Measurements from ENCODE around the gene UCK2.

Gene UCK2

GRCh38 chr1:165907256-165907857 lies 79.9 kb downstream of the UCK2 start:
- no peak for DNase-seq

DNA sequence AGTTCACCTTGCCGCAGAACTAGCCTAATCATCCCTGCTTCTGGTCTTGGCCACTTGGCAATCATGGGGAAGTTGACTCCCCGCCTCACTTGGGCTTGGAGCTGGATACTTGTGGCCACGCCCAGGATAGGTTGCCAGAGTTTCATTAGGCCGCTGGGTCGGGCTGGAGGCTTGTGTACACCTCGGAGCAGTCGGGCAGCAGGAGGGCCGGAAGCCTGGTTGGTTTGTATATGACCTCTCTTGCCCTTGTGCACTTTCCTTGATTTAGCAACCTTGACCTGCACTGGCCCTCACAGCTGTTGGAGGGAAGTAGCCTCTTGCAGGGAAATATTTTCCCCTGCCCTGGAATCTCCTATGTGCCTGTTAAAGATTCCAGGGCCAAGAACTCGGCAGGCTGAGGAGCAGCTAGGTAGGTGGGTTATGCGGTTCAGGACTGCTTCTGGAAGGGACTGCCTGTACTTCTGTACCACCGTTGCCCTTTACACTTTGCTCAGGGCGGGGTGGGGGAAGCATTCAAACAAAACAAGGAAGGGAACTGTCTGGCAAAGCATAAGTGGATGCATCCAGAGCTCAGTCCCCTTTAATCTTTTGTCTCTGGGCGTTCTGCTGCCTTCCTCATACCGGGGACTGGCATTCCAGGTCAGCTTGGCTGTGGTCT lies 83.5 kb downstream of the UCK2 start:
- DNase-seq: no peak

DNA sequence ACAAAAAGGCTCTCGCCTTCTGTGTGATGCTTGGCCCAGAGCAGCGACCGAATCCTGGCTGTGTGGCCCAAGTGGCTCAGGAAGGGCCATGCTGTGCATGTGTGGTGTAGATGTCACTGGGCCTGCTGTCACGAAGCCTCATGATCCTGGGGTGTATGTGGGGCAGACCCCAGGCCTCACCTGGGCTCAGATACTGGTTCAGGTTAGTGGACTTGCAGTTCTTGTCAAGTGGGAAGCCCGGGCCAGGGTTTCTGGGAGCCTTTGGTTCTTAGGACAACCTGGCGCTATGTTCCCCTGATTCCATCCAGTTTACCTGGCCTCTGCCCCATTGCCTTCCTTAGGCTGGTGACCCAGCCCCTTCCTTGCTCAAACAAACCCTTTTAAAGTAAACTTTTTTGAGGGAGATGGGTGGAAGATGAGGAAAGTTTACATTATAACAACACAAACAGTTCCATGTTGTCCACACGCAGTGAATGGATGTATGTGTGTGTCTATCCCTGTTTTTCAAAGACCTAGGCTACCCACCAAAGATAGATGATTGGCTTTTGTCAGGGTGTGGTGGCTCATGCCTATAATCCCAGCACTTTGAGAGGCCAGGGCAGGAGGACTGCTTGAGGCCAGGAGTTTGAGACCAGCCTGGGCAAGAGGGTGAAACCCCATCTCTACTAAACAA lies 84.3 kb downstream of the UCK2 start:
- DNase-seq: no peak

GRCh38 chr1:165912638-165913037 lies 85.2 kb downstream of the UCK2 start:
- DNase-seq: no peak

- DNase-seq: peak; percentile 66
These were observed 86.9 kb downstream of the UCK2 start for GRCh38 chr1:165914136-165914798.

- DNase-seq: no peak
These were observed 88.1 kb downstream of the UCK2 start for GRCh38 chr1:165915480-165915879.

DNA sequence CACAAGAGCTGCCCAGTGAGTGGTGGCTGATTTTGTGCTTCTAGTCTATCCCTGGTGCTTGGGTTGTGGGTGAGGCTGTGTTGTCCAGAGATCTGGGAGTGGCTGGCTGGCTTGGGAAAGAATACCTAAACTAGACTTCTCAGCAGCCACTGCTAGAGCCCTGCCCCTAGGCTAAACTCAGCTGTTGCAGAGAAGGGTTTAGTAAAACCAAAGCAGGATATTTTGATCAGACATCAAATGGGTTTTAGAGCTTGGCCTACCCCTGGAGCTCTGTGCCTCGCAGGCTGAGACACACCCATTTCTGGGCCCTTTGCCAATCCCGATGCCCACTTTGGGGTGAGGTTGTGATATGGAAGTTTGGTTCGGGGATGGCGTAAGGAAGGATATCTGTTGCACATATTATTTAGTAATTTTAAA lies 88.5 kb downstream of the UCK2 start:
- no peak for DNase-seq

DNA sequence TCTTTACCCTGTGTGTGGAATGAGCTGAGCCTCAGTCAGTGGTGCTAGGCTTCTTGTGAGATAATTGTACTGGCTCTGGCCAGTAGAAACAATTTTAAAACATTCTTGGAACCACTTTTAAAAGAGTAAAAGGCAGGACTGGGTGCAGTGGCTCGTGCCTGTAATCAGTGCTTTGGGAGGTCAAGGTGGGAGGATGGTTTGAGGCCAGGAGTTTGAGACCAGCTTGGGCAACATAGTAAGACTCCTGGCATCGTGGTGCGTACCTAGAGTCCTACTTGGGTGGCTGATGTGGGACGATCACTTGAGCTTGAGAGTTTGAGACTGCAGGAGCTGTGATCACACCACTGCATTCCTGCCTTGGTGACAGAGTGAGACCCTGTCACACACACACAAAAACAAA lies 89.8 kb downstream of the UCK2 start:
- DNase-seq: no peak

GRCh38 chr1:165924117-165924516 lies 96.7 kb downstream of the UCK2 start:
- DNase-seq: no peak

DNA sequence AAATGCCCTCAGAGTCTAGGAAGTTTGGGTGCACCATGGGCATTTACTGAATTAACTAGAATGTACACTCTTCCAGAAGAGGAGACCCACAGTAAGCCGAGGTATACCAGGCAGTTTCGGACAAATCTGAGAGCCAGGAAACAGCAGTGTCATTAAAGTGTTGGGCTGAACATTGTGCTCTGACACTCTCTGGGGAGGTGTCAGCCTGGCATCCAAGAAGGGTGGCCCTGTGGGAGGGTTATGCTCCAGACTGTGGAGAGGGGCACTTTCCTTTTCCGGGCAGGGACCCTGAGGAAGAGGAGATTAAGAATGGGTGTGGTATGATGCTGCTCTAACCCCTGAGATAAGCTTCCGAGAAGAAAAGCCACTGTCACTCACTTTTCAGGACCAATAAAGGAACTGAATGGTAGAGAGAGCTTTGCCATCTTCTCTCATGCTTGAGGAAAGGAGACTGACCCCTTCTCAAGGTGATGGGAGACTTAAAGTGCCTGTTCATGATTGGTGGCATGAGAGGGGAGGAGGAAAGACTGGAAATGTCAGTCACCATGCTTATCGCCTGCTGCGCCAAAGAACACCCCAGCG lies 98.2 kb downstream of the UCK2 start:
- DNase-seq: no peak

DNA sequence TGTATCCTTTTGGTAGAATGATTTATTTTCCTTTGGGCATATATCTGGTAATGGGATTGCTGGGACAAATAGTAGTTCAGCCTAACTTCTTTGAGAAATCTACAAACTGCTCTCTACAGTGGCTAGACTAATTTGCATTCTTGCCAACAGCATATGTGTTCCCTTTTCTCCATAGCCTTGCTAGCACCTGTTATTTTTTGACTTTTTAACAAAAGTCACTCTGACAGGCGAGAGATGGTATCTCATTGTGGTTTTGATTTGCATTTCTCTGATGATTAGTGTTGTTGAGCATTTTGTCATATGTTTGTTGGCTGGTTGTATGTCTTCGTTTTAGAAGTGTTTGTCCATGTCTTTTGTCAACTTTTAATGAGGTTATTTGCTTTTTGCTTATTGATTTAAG lies 99.8 kb downstream of the UCK2 start:
- DNase-seq: no peak

DNA sequence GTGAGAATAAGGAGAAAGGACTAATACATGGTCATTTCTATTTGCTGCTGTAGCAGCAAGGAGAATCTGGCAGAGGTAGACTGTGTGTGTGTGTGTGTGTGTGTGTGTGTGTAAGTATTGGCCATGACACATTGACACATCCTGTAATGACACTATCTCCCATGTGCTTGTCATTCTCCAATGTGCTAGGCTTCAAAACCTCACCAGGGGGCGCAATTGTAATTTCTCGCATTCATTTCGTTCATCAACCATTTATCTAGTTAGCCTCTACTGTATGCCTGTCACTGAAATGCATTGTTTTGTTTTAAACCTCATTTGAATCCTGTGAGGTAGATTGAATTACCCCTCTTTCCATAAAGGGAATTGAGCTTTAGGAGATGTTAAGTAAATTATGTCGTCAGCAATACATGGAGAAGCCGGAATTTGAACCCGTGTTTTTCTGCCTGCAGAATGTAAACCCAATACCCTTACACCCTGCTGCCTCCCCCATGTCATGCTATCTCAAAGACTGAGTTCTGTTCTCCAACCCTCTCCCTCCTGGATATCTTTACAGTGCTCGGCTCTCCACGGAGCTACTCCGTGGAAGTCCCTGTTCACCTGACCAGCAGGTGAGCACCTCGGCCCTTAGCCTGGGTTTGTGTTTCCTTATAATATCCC lies 100.8 kb downstream of the UCK2 start:
- DNase-seq: peak; percentile 26

- DNase-seq: no peak
These were observed 103.5 kb downstream of the UCK2 start for GRCh38 chr1:165930961-165931360.

DNA sequence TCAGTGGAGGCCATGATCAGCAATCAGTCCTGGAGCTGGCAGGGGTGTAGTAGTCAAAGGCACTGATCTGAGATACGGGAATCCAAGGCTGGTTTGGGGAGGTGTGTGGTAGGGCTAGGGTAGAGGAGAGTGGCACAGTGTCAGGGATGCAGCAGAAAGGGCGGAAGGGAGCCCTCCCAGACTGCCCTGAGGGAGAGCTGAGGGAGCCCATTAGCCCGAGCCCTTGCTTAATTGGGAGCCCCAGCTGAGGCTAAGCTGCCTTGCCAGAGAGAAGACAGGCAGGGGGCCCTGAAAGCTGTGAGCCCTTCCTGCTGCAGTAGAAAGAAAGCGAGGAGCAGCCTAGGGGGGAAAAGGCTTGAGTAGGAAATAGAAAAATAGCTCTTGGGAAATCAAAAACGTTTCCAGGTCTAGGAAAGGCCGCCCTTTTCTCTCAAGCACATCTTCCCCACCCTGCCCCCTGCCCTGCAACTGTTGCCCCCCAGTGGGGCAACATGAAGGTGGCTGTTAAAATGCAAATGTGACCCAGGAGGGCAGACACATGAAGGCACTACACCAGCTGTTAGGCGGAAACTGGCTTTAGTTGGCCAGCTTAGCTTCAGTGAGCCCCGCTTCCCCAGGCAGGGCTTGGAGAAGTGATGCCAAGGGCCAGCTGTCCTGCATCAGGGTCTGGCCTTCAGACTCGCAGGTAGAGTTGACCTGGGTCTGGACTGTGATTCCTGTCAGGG lies 106.2 kb downstream of the UCK2 start:
- DNase-seq: no peak

GRCh38 chr1:165936542-165936941 lies 109.1 kb downstream of the UCK2 start:
- DNase-seq: no peak

GRCh38 chr1:165937829-165938228 lies 110.4 kb downstream of the UCK2 start:
- no peak for DNase-seq

GRCh38 chr1:165938844-165939243 lies 111.4 kb downstream of the UCK2 start:
- no peak for DNase-seq

DNA sequence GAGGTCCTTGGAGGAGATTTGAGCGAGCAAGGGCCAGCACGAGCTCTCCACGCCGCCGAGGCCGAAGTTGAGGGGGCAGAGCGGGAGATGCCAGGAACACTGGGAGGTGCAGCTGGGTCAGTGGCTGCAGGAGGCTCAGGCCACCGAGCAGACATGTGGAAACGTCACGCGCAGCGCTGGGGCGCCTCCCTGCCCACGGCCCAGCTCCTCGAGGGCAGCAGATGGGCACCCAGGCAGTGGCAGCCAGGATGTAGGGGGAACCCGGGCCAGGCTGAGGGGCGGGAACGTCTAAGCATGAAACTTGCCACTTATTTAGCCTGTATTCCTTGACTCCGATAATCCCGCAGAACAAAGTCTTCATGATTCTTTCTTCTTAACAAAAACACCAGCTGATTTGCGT lies 114.1 kb downstream of the UCK2 start:
- DNase-seq: no peak

- DNase-seq: no peak
These were observed 114.6 kb downstream of the UCK2 start for GRCh38 chr1:165942062-165942461.

- DNase-seq: no peak
These were observed 115.6 kb downstream of the UCK2 start for GRCh38 chr1:165942927-165943597.

DNA sequence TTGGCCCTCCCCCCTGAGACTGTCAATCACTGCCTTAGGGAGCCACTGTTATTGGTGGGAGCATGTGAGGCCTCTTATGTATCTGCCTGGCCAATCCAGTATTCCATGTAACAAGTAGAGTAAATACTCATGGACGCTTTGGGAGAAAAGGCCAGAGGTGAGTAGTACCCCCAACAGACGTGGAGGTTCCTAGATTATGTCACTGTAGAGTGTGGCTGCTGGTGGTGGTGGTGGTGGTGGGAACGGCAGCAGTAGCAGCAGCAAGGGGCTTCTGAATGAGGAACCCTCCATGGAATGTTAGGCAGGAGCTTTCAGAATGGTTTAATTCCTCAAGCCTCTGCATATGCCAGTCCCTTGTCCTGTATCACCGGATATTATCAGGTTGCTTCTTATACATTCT lies 118.5 kb downstream of the UCK2 start:
- DNase-seq: no peak

Measured in activated T-cell treated with anti-CD3 and anti-CD28 coated beads for 4 hours (primary cell).